Endothelial cell of umbilical vein (primary cell): ENCODE data around the gene MAP3K19. TPM values are rescaled to one million over a fixed set of nuclear protein-coding genes. Genes with fewer than 3 reads are reported as not detected.

ENCODE experiments used
- BruUV-seq: library from RNA; stranded (reverse); fragments of 400-500 nt; replicated peaks from 2 replicates; lab custom pipeline; 2021; lab: Mats Ljungman, UMichigan
- CTCF ChIA-PET: fragments of 300-600, 350-600 bp; sonication (Branson Sonifier 250); formaldehyde crosslinking; loops from one replicate; lab custom pipeline; 2021; ENCODE audit warnings: antibody characterized with exemption, inconsistent platforms; lab: Charles Lee
- POLR2A ChIA-PET: fragments of 300-600, 350-600 bp; sonication (Branson Sonifier 250); formaldehyde crosslinking; loops from one replicate; lab custom pipeline; 2021; ENCODE audit warnings: antibody characterized with exemption, inconsistent platforms; lab: Charles Lee
- DNase-seq: peaks from one replicate; pipeline ENCODE4 v3.0.0-alpha.2; 2011; ENCODE audit warnings: low read depth, low spot score
- FAIRE-seq: peaks from 2 replicates; lab custom pipeline; 2011; peaks lifted over from hg19 to GRCh38; lab: Jason Lieb, UNC
- H2AFZ ChIP-seq: 2 replicates; pipeline ENCODE4 v1.6.0; 2012; ENCODE audit warnings: low read depth, low read length, control low read depth, inconsistent platforms
- H3K27ac ChIP-seq: 2 replicates; pipeline ENCODE4 v1.5.1; 2011; ENCODE audit warnings: low read depth, mild to moderate bottlenecking, control low read depth, low read length, moderate library complexity; ENCODE audit not compliant: insufficient read depth
- H3K27me3 ChIP-seq, 2 experiments: 2 replicates each; pipeline versions ENCODE4 v1.6.0 to v1.6.1; 2011; ENCODE audit warnings: low read length in 2 of 2, mixed read lengths in 1 of 2; ENCODE audit not compliant: control insufficient read depth in 2 of 2, insufficient read depth in 2 of 2
- H3K36me3 ChIP-seq, 2 experiments: 2 replicates in 1 of 2; 3 replicates in 1 of 2; pipeline ENCODE4 v1.5.1; 2011; ENCODE audit warnings: low read length in 2 of 2, mild to moderate bottlenecking in 1 of 2, moderate library complexity in 1 of 2; ENCODE audit not compliant: control insufficient read depth in 2 of 2, insufficient read depth in 2 of 2; ENCODE audit errors: extremely low read depth in 1 of 2
- H3K4me1 ChIP-seq: 3 replicates; pipeline ENCODE4 v1.5.1; 2011; ENCODE audit warnings: mild to moderate bottlenecking, low read length; ENCODE audit not compliant: control insufficient read depth, insufficient read depth; ENCODE audit errors: extremely low read depth
- H3K4me2 ChIP-seq: 2 replicates; pipeline ENCODE4 v1.6.1; 2011; ENCODE audit warnings: low read length, control low read depth, mixed read lengths; ENCODE audit not compliant: insufficient read depth
- H3K4me3 ChIP-seq, 3 experiments: fragments of 200-600 bp in 1 of 3; sonication (generic), shearing (Covaris generic) in 1 of 3; replicated peaks in 1 of 3; 2 replicates each; pipeline ENCODE4 v1.5.1; 2011 to 2016; ENCODE audit warnings: control low read depth in 3 of 3, low read length in 3 of 3, mild to moderate bottlenecking in 2 of 3, inconsistent platforms in 1 of 3, low read depth in 1 of 3, moderate library complexity in 1 of 3; ENCODE audit not compliant: insufficient read depth in 1 of 3
- H3K79me2 ChIP-seq: 2 replicates; pipeline ENCODE4 v1.6.0; 2012; ENCODE audit warnings: low read length, inconsistent platforms; ENCODE audit not compliant: control insufficient read depth, insufficient read depth
- H3K9ac ChIP-seq: replicated peaks from 2 replicates; pipeline ENCODE3; 2011; ENCODE audit warnings: low read length, control low read depth; ENCODE audit not compliant: insufficient read depth; ENCODE audit errors: extremely low read depth
- H3K9me1 ChIP-seq: replicated peaks from 3 replicates; pipeline ENCODE4 v1.6.0; 2011; ENCODE audit warnings: mild to moderate bottlenecking, low read length; ENCODE audit not compliant: control insufficient read depth, insufficient read depth; ENCODE audit errors: extremely low read depth
- H3K9me3 ChIP-seq: replicated peaks from 2 replicates; pipeline ENCODE4 v1.5.1; 2012; ENCODE audit warnings: low read length, inconsistent platforms; ENCODE audit not compliant: control insufficient read depth, insufficient read depth
- H4K20me1 ChIP-seq: replicated peaks from 2 replicates; pipeline ENCODE3; 2011; ENCODE audit warnings: mild to moderate bottlenecking, low read length; ENCODE audit not compliant: control insufficient read depth, insufficient read depth; ENCODE audit errors: extremely low read depth
- EZH2 ChIP-seq: IDR thresholded peaks from 2 replicates; pipeline ENCODE4 v1.6.1; 2012; ENCODE audit warnings: borderline replicate concordance, low read depth, mild to moderate bottlenecking, moderate library complexity, low read length, inconsistent platforms; ENCODE audit not compliant: severe bottlenecking
- FOS ChIP-seq: IDR thresholded peaks from 2 replicates; pipeline ENCODE4 v1.6.1; 2011; ENCODE audit warnings: mild to moderate bottlenecking, low read length, moderate library complexity, borderline replicate concordance; ENCODE audit not compliant: insufficient read depth
- GATA2 ChIP-seq: IDR thresholded peaks from 2 replicates; pipeline ENCODE4 v1.7.0; 2011; ENCODE audit warnings: low read depth, mild to moderate bottlenecking, moderate library complexity, mixed read lengths, low read length; ENCODE audit not compliant: insufficient read length, insufficient read depth
- JUN ChIP-seq: IDR thresholded peaks from 2 replicates; pipeline ENCODE4 v1.6.1; 2011; ENCODE audit warnings: borderline replicate concordance, low read depth; ENCODE audit not compliant: insufficient read length, insufficient read depth
- MYC ChIP-seq: IDR thresholded peaks from one replicate; pipeline ENCODE4 v1.6.1; 2011; ENCODE audit warnings: mild to moderate bottlenecking, low read depth, low read length
- POLR2A ChIP-seq: IDR thresholded peaks from 2 replicates; pipeline ENCODE4 v1.6.1; 2012; ENCODE audit warnings: low read depth, mild to moderate bottlenecking, control low read depth, low read length
- POLR2AphosphoS5 ChIP-seq: IDR thresholded peaks from 2 replicates; pipeline ENCODE4 v1.6.1; 2012; ENCODE audit warnings: low read depth, mild to moderate bottlenecking, control low read depth, low read length, moderate library complexity; ENCODE audit not compliant: insufficient read depth
- dilution Hi-C: fragments of 300-500 bp; cut with MboI; formaldehyde crosslinking; loops from one replicate; pipeline ENCODE4 v1.15.0; 2019; ENCODE audit warnings: low sequenced_read_pairs; ENCODE audit not compliant: extremely low pct_ligation_motif_present
- intact Hi-C: fragments of 100-400 bp; cut with micrococcal nuclease; formaldehyde crosslinking; loops from one replicate; pipeline ENCODE4 v1.10.0; 2022
- polyA plus RNA-seq, 4 experiments: library from polyadenylated mRNA; depleted of rRNA in 3 of 4; stranded (reverse) in 3 of 4; unstranded in 1 of 4; fragments of >200 nt; gene quantifications; 2 replicates each; pipeline versions ENCODE4 v1.2.1 to v1.2.3, GENCODE V29; 2011 to 2012; ENCODE audit warnings: missing spikeins in 1 of 4
- total RNA-seq: library from RNA; stranded (reverse); gene quantifications from 2 replicates; pipeline ENCODE4 v1.2.3, GENCODE V29; 2021
- TF ChIP-seq, protein P1 (sequence below): IDR thresholded peaks from 2 replicates; pipeline ENCODE4 v1.6.1; 2011; ENCODE audit not compliant: insufficient read depth, insufficient read length
- TF ChIP-seq, protein P2 (sequence below), 2 donors: IDR thresholded peaks; 1 replicate in 1 of 2; 2 replicates in 1 of 2; pipeline ENCODE4 v1.5.1; 2011; ENCODE audit warnings: low read length in 2 of 2, mild to moderate bottlenecking in 2 of 2, moderate library complexity in 2 of 2, control low read depth in 1 of 2, inconsistent platforms in 1 of 2, low read depth in 1 of 2; ENCODE audit not compliant: insufficient read depth in 1 of 2; ENCODE audit errors: extremely low read depth in 1 of 2

MAP3K19 gene
- total and polyA plus RNA-seq, 2 donors (not counting 3 experiments of a cell fraction or from before 2014, with no cell fraction given) = not detected

GRCh38 chr2:134999521-134999920, 47.7 kb downstream of the MAP3K19 start:
- no peaks in the 10 kb centered on the region for H3K36me3 ChIP-seq
- H3K4me1 ChIP-seq = no peaks in the 10 kb centered on the region
- no peaks in the 10 kb centered on the region for H3K9me3 ChIP-seq
- H3K4me3 ChIP-seq = no peak overlapping the region
- H3K9me1 ChIP-seq = no peaks in the 10 kb centered on the region
- FAIRE-seq = no peak
- TF ChIP-seq MYC = no peak
- TF ChIP-seq JUN = no peak
- TF ChIP-seq, protein P1, sequence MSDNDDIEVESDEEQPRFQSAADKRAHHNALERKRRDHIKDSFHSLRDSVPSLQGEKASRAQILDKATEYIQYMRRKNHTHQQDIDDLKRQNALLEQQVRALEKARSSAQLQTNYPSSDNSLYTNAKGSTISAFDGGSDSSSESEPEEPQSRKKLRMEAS = no peak
- no peak for TF ChIP-seq POLR2A
- TF ChIP-seq GATA2 = no peak
- no peak for TF ChIP-seq POLR2AphosphoS5
- no peak for TF ChIP-seq EZH2
- no peak for TF ChIP-seq FOS
- TF ChIP-seq, protein P2, sequence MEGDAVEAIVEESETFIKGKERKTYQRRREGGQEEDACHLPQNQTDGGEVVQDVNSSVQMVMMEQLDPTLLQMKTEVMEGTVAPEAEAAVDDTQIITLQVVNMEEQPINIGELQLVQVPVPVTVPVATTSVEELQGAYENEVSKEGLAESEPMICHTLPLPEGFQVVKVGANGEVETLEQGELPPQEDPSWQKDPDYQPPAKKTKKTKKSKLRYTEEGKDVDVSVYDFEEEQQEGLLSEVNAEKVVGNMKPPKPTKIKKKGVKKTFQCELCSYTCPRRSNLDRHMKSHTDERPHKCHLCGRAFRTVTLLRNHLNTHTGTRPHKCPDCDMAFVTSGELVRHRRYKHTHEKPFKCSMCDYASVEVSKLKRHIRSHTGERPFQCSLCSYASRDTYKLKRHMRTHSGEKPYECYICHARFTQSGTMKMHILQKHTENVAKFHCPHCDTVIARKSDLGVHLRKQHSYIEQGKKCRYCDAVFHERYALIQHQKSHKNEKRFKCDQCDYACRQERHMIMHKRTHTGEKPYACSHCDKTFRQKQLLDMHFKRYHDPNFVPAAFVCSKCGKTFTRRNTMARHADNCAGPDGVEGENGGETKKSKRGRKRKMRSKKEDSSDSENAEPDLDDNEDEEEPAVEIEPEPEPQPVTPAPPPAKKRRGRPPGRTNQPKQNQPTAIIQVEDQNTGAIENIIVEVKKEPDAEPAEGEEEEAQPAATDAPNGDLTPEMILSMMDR (IDR thresholded peaks at IDR 0.05; ENCODE audit: extremely low read depth in 1 of 2, insufficient read depth in 1 of 2, low read depth in 1 of 2, low read length in 2 of 2) = no peak
- dilution Hi-C loops (no loop called here), intact Hi-C loops (no loop called here)
- no peak overlapping the region for H3K4me2 ChIP-seq
- no peak overlapping the region for H3K27ac ChIP-seq
- DNase-seq = no peak
- ChIA-PET CTCF (interaction anchor here (1.9 kb wide), 1 partner anchor 11 kb away, joined by 8 read pairs; no protein-coding TSS in a partner anchor), POLR2A (no interaction called here)
- no TSS peak for BruUV-seq
- H3K27me3 ChIP-seq = peaks cover 10 to 11% of the 10 kb centered on the region in 2 experiments
- no peak overlapping the region for H2AFZ ChIP-seq
- no peak overlapping the region for H3K9ac ChIP-seq
- no peaks in the 10 kb centered on the region for H4K20me1 ChIP-seq
- no peaks in the 10 kb centered on the region for H3K79me2 ChIP-seq
